Measurements from ENCODE around the gene UBXN7.

DNA sequence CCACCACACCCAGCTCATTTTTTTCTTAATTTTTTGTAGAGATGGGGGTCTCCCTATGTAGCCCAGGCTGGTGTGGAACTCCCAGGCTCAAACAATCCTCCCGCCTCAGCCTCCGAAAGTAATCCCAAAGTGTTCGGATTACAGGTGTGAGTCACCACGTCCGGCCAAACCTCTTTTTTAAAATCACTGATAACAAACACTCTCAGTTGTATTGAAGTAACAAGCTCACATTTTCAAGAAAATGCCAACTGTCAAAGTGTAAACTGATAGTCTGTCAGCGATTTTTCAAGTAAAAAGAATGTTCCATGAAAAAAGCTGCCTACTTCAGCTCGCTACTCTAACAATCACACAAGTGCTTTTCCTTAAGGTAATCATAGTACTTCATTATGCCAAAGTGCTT is 33.4 kb downstream of the UBXN7 start:
- TF ChIP-seq EZH2 (IDR thresholded peaks at IDR 0.05) (no peak), POLR2AphosphoS5 (IDR thresholded peaks at IDR 0.05; ENCODE audit: borderline replicate concordance, low read depth, low read length) (no peak)

All from SK-N-MC (cell line).